K562 (cell line): ENCODE measurements around the gene GULP1. TPM values are rescaled to one million over a fixed set of nuclear protein-coding genes. Genes with fewer than 3 reads are reported as not detected.

Experiments
- ATAC-seq: fragments of 200-7000 bp; cut with Tn5 transposase; 3 replicates; pipeline ENCODE4 v1.9.1; 2020; ENCODE audit warnings: moderate library complexity
- BruUV-seq: library from RNA; stranded (reverse); fragments of 400-500 nt; replicated peaks from 2 replicates; lab custom pipeline; 2021; lab: Mats Ljungman, UMichigan
- CTCF ChIA-PET: fragments of 300-600 bp; formaldehyde crosslinking; extraction: SDS; loops from one replicate; lab custom pipeline; 2021; ENCODE audit warnings: low intra/inter-chr PET ratio; lab: Yijun Ruan, JAX
- POLR2A ChIA-PET: fragments of 300-600, 350-650 bp; sonication (Branson Sonifier 250); formaldehyde crosslinking; extraction: SDS; loops from one replicate; lab custom pipeline; 2021; ENCODE audit warnings: antibody characterized with exemption, inconsistent platforms; lab: Yijun Ruan, JAX
- DNase-seq, 4 experiments: peaks; one replicate each; pipeline versions ENCODE4 v3.0.0 to v3.0.0-alpha.2; 2011 to 2018; ENCODE audit warnings: low spot score in 3 of 4, mixed read lengths in 3 of 4; ENCODE audit errors: extremely low read depth in 1 of 4
- FAIRE-seq: peaks from 2 replicates; lab custom pipeline; 2011; peaks lifted over from hg19 to GRCh38; lab: Jason Lieb, UNC
- H2AFZ ChIP-seq: 2 replicates; pipeline ENCODE4 v1.6.0; 2011; ENCODE audit warnings: low read depth, low read length, control low read depth, inconsistent platforms
- H3K27ac ChIP-seq: fragments of 200-600 bp; 3 replicates; pipeline ENCODE4 v1.8.0; 2011; ENCODE audit warnings: low read depth, mild to moderate bottlenecking, control low read depth, inconsistent platforms, low read length, moderate library complexity, mixed read lengths; ENCODE audit errors: extremely low read depth
- H3K27me3 ChIP-seq, 2 experiments: fragments of 300-600 bp in 1 of 2; 2 replicates in 1 of 2; 3 replicates in 1 of 2; pipeline versions ENCODE4 v1.6.0 to v1.8.0; 2011; ENCODE audit warnings: inconsistent platforms in 2 of 2, low read length in 2 of 2, mild to moderate bottlenecking in 1 of 2, mixed read lengths in 1 of 2, moderate library complexity in 1 of 2; ENCODE audit not compliant: control insufficient read depth in 2 of 2, insufficient read depth in 2 of 2
- H3K36me3 ChIP-seq: fragments of 300-600 bp; 3 replicates; pipeline ENCODE4 v1.8.0; 2011; ENCODE audit warnings: mild to moderate bottlenecking, low read length, inconsistent platforms; ENCODE audit not compliant: control insufficient read depth, insufficient read depth
- H3K4me1 ChIP-seq, 2 experiments: fragments of 200-600 bp in 1 of 2; replicated peaks in 1 of 2; 2 replicates in 1 of 2; 3 replicates in 1 of 2; pipeline versions ENCODE4 v1.5.1 to v1.8.0; 2011; ENCODE audit warnings: inconsistent platforms in 2 of 2, low read length in 2 of 2, mild to moderate bottlenecking in 1 of 2, mixed read lengths in 1 of 2, moderate library complexity in 1 of 2; ENCODE audit not compliant: control insufficient read depth in 2 of 2, insufficient read depth in 2 of 2
- H3K4me2 ChIP-seq: 2 replicates; pipeline ENCODE4 v1.6.1; 2011; ENCODE audit warnings: low read length, control low read depth, inconsistent platforms, mixed read lengths; ENCODE audit not compliant: insufficient read depth
- H3K4me3 ChIP-seq: fragments of 200-600 bp; sonication (generic), shearing (Covaris generic); 2 replicates; pipeline ENCODE4 v1.5.1; 2016; ENCODE audit warnings: control low read depth, inconsistent platforms
- H3K79me2 ChIP-seq: fragments of 200-600 bp; 3 replicates; pipeline ENCODE4 v1.8.0; 2011; ENCODE audit warnings: low read length, inconsistent platforms; ENCODE audit not compliant: control insufficient read depth, insufficient read depth
- H3K9ac ChIP-seq, 2 experiments: 2 replicates each; pipeline versions ENCODE4 v1.6.0 to v1.6.1; 2011; ENCODE audit warnings: low read depth in 2 of 2, low read length in 2 of 2, control low read depth in 1 of 2, inconsistent platforms in 1 of 2, mild to moderate bottlenecking in 1 of 2, mixed read lengths in 1 of 2; ENCODE audit not compliant: insufficient read depth in 1 of 2
- H3K9me1 ChIP-seq: one replicate; pipeline ENCODE4 v1.6.0; 2011; ENCODE audit warnings: inconsistent platforms, mild to moderate bottlenecking, low read length, moderate library complexity; ENCODE audit not compliant: control insufficient read depth, insufficient read depth
- H3K9me3 ChIP-seq: replicated peaks from 2 replicates; pipeline ENCODE4 v1.5.1; 2011; ENCODE audit warnings: low read depth, low read length, inconsistent platforms; ENCODE audit not compliant: control insufficient read depth, insufficient read depth
- H4K20me1 ChIP-seq: replicated peaks from 2 replicates; pipeline ENCODE4 v1.6.1; 2011; ENCODE audit warnings: low read length, inconsistent platforms, mixed read lengths; ENCODE audit not compliant: control insufficient read depth, insufficient read depth
- BACH1 ChIP-seq: fragments of 200-800 bp; sonication (Bioruptor generic); IDR thresholded peaks from 2 replicates; pipeline ENCODE4 v1.6.1; 2016; ENCODE audit warnings: missing genetic modification characterization, missing compliant biosample characterization
- CCNT2 ChIP-seq: IDR thresholded peaks from 2 replicates; pipeline ENCODE4 v1.6.1; 2011; ENCODE audit warnings: borderline replicate concordance, low read depth, mild to moderate bottlenecking, moderate library complexity, mixed read lengths, low read length; ENCODE audit not compliant: insufficient read length; ENCODE audit errors: extremely low read depth
- FOXM1 ChIP-seq, 2 experiments: fragments of 450-650 bp in 1 of 2; sonication (generic) in 1 of 2; formaldehyde crosslinking in 1 of 2; IDR thresholded peaks; 2 replicates each; pipeline versions ENCODE4 v1.6.1 to v1.9.0; 2017 to 2022; ENCODE audit warnings: low read depth in 2 of 2, mild to moderate bottlenecking in 2 of 2, missing genetic modification reagents in 1 of 2, moderate library complexity in 1 of 2
- HMG20B ChIP-seq: fragments of 250-450 bp; sonication (Bioruptor Pico); IDR thresholded peaks from 2 replicates; pipeline ENCODE4 v1.5.0; 2021; ENCODE audit warnings: mild to moderate bottlenecking
- KDM4B ChIP-seq, 2 experiments: fragments of 450-650 bp in 1 of 2; sonication (generic) in 1 of 2; IDR thresholded peaks; 2 replicates each; pipeline ENCODE4 v1.6.1; 2016 to 2017; ENCODE audit warnings: borderline replicate concordance in 2 of 2, antibody characterized with exemption in 1 of 2, low read depth in 1 of 2, mild to moderate bottlenecking in 1 of 2
- KLF10 ChIP-seq: fragments of 250-450 bp; sonication (Bioruptor Pico); IDR thresholded peaks from 2 replicates; pipeline ENCODE4 v1.6.1; 2021; ENCODE audit warnings: matching md5 sums
- MYC ChIP-seq, 2 experiments: fragments of 250-450 bp in 1 of 2; sonication (Bioruptor Pico) in 1 of 2; IDR thresholded peaks; 2 replicates each; pipeline versions ENCODE4 v1.5.1 to v1.6.1; 2012 to 2021; ENCODE audit warnings: low read depth in 2 of 2, borderline replicate concordance in 1 of 2, improper control_type of control experiment in 1 of 2, low read length in 1 of 2, mild to moderate bottlenecking in 1 of 2, moderate library complexity in 1 of 2
- NCOA6 ChIP-seq: fragments of 450-650 bp; IDR thresholded peaks from 2 replicates; pipeline ENCODE4 v1.6.1; 2017; ENCODE audit warnings: mild to moderate bottlenecking
- NR2C1 ChIP-seq, 2 experiments: fragments of 450-650 bp; IDR thresholded peaks; 2 replicates each; pipeline ENCODE4 v1.6.1; 2017; ENCODE audit warnings: mild to moderate bottlenecking in 2 of 2, antibody characterized with exemption in 1 of 2, inconsistent platforms in 1 of 2, missing compliant biosample characterization in 1 of 2, missing genetic modification characterization in 1 of 2
- PHF20 ChIP-seq: fragments of 450-650 bp; IDR thresholded peaks from 2 replicates; pipeline ENCODE4 v1.6.1; 2018; ENCODE audit not compliant: partially characterized antibody
- POLR2AphosphoS5 ChIP-seq: IDR thresholded peaks from 2 replicates; pipeline ENCODE4 v1.6.1; 2011; ENCODE audit warnings: mild to moderate bottlenecking, low read depth, low read length, moderate library complexity; ENCODE audit not compliant: control insufficient read depth, insufficient read depth
- SETDB1 ChIP-seq: IDR thresholded peaks from one replicate; pipeline ENCODE4 v1.6.1; 2012; ENCODE audit warnings: low read length, control low read depth, inconsistent platforms
- THRAP3 ChIP-seq: fragments of 450-650 bp; IDR thresholded peaks from 2 replicates; pipeline ENCODE4 v1.6.1; 2016; ENCODE audit warnings: mild to moderate bottlenecking, inconsistent platforms, borderline replicate concordance
- ZNF124 ChIP-seq: sonication (generic); formaldehyde crosslinking; IDR thresholded peaks from 2 replicates; pipeline ENCODE4 v1.8.1; 2022; ENCODE audit warnings: missing genetic modification reagents
- ZNF398 ChIP-seq: fragments of 250-450 bp; sonication (Bioruptor Pico); IDR thresholded peaks from 2 replicates; pipeline ENCODE4 v1.8.0; 2021; ENCODE audit warnings: moderate library complexity, mild to moderate bottlenecking, inconsistent platforms
- ZNF408 ChIP-seq: fragments of 250-450 bp; sonication (Bioruptor Pico); IDR thresholded peaks from 2 replicates; pipeline ENCODE4 v1.4.0; 2020; ENCODE audit warnings: low read depth, mild to moderate bottlenecking, moderate library complexity
- ZNF75A ChIP-seq: fragments of 450-650 bp; formaldehyde crosslinking; IDR thresholded peaks from 2 replicates; pipeline ENCODE4 v1.4.0; 2020; ENCODE audit warnings: mild to moderate bottlenecking
- in situ Hi-C: fragments of 300-500 bp; cut with MboI; formaldehyde crosslinking; loops from 4 replicates; pipeline ENCODE4 v1.15.0; 2018; ENCODE audit warnings: inconsistent platforms, mixed read lengths
- intact Hi-C: fragments of 100-400 bp; cut with micrococcal nuclease; formaldehyde crosslinking; loops from 2 replicates; pipeline ENCODE4 v1.14.2; 2022
- polyA plus RNA-seq, 8 experiments: library from polyadenylated mRNA; depleted of rRNA in 4 of 8; stranded (reverse) in 5 of 8; unstranded in 3 of 8; fragments of >200 nt; fragmentation: Nextera tagmentation in 2 of 8; fragmentation: Illumina TruSeq in 1 of 8; extraction: Ambion mirVana in 2 of 8; extraction: Trizol in 1 of 8; gene quantifications; 2 replicates each; pipeline versions ENCODE4 v1.2.1 to v1.2.3, GENCODE V29; 2011 to 2014; ENCODE audit warnings: inconsistent platforms in 1 of 8, missing spikeins in 1 of 8
- total RNA-seq, 7 experiments: library from RNA; depleted of rRNA in 6 of 7; stranded (reverse); fragments of >200 nt in 6 of 7; fragmentation: Illumina TruSeq in 2 of 7; extraction: Trizol in 2 of 7; gene quantifications; 2 replicates each; pipeline versions ENCODE4 v1.2.1 to v1.2.3, GENCODE V29; 2011 to 2021; ENCODE audit warnings: low replicate concordance in 1 of 7
- TF ChIP-seq, protein P1 (sequence below), 2 experiments: fragments of 250-450 bp in 1 of 2; fragments of 450-650 bp in 1 of 2; sonication (Bioruptor Pico) in 1 of 2; IDR thresholded peaks; 2 replicates each; pipeline versions ENCODE4 v1.6.1 to v1.8.0; 2016 to 2021; ENCODE audit warnings: mild to moderate bottlenecking in 2 of 2, moderate library complexity in 2 of 2, missing compliant biosample characterization in 1 of 2, missing genetic modification characterization in 1 of 2

The GULP1 gene
- total and polyA plus RNA-seq, 9 of the 15 experiments (the other 6 are each of a cell fraction or from before 2014, with no cell fraction given), result 8.5 to 25.3 (median 19.5) TPM

- Histone ChIP-seq H3K36me3 (no peaks in the 10 kb centered on the region), H3K9me3 (no peaks in the 10 kb centered on the region), H3K79me2 (no peaks in the 10 kb centered on the region), H3K9ac (no peak overlapping the region), H3K9me1 (no peaks in the 10 kb centered on the region), H3K4me2 (no peak overlapping the region), H2AFZ (no peak overlapping the region), H3K4me3 (no peak overlapping the region), H3K4me1 (no peaks in the 10 kb centered on the region), H3K27ac (no peak overlapping the region), H4K20me1 (no peaks in the 10 kb centered on the region), H3K27me3 (no peaks in the 10 kb centered on the region)
- no TSS peak for BruUV-seq
- ChIA-PET CTCF (no interaction called here), POLR2A (no interaction called here)
- TF ChIP-seq, protein P1, sequence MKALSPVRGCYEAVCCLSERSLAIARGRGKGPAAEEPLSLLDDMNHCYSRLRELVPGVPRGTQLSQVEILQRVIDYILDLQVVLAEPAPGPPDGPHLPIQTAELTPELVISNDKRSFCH (CRISPR knock-in tag; IDR thresholded peaks at IDR 0.05), result no peak
- TF ChIP-seq, protein P1 (tag; IDR thresholded peaks at IDR 0.05), result no peak
- TF ChIP-seq KDM4B (IDR thresholded peaks at IDR 0.05; ENCODE audit: borderline replicate concordance in 2 of 2, low read depth in 1 of 2) (no peak), ZNF408 (CRISPR knock-in tag) (no peak), MYC (IDR thresholded peaks at IDR 0.05; ENCODE audit: low read depth, low read length) (no peak), MYC (CRISPR knock-in tag; IDR thresholded peaks at IDR 0.05; ENCODE audit: borderline replicate concordance, low read depth) (no peak), POLR2AphosphoS5 (no peak), ZNF75A (CRISPR knock-in tag) (no peak), NCOA6 (no peak), FOXM1 (IDR thresholded peaks at IDR 0.05; ENCODE audit: low read depth) (no peak), FOXM1 (CRISPR knock-in tag; IDR thresholded peaks at IDR 0.05; ENCODE audit: low read depth) (no peak), ZNF398 (no peak), CCNT2 (no peak), SETDB1 (no peak), KLF10 (CRISPR knock-in tag) (no peak), PHF20 (no peak), HMG20B (CRISPR knock-in tag) (no peak), BACH1 (tag) (no peak), THRAP3 (no peak), ZNF124 (CRISPR knock-in tag) (no peak), NR2C1 (IDR thresholded peaks at IDR 0.05) (no peak), NR2C1 (tag; IDR thresholded peaks at IDR 0.05) (no peak)
- intact Hi-C loops, result loop anchor here (10.0 kb wide), 2 partner anchors 448 to 818 kb away; partner anchors contain the start of gene COL3A1
- no peak for DNase-seq
- in situ Hi-C loops, result no loop called here
- ATAC-seq, result no peak
- FAIRE-seq, result no peak
These were observed 235.0 kb downstream of the GULP1 start for GRCh38 chr2:188526701-188527100.
